HepG2 (cell line): ENCODE results near the gene AFF4. TPM values are rescaled to one million over a fixed set of nuclear protein-coding genes. Genes with fewer than 3 reads are reported as not detected.

Source experiments
- DNMT3B ChIP-seq: conservative IDR thresholded peaks from 2 replicates; pipeline ENCODE4 v1.6.1; 2016; ENCODE audit warnings: missing biosample characterization, control low read depth
- FIP1L1 ChIP-seq: fragments of 200-400 bp; formaldehyde crosslinking; IDR thresholded peaks from 2 replicates; pipeline ENCODE4 v1.6.1; 2018; ENCODE audit warnings: low read depth, mild to moderate bottlenecking, low read length, moderate library complexity, borderline replicate concordance; ENCODE audit not compliant: insufficient read depth
- GATAD1 ChIP-seq: IDR thresholded peaks from 2 replicates; pipeline ENCODE4 v1.6.1; 2016; ENCODE audit warnings: missing genetic modification reagents, missing compliant biosample characterization
- NFE2 ChIP-seq: sonication (generic); formaldehyde crosslinking; IDR thresholded peaks from 2 replicates; pipeline ENCODE4 v1.4.0; 2020; ENCODE audit warnings: missing genetic modification reagents
- RARG ChIP-seq: sonication (generic); formaldehyde crosslinking; IDR thresholded peaks from 2 replicates; pipeline ENCODE4 v1.4.0; 2020; ENCODE audit warnings: low read depth, mild to moderate bottlenecking, missing genetic modification reagents
- SALL1 ChIP-seq: sonication (generic); formaldehyde crosslinking; IDR thresholded peaks from 2 replicates; pipeline ENCODE4 v1.8.0; 2022; ENCODE audit warnings: mild to moderate bottlenecking, missing genetic modification reagents
- SOX6 ChIP-seq, 2 experiments: fragments of 450-650 bp in 1 of 2; sonication (generic) in 1 of 2; formaldehyde crosslinking in 1 of 2; IDR thresholded peaks; 2 replicates each; pipeline versions ENCODE4 v1.4.0 to v1.6.1; 2017 to 2020; ENCODE audit warnings: antibody characterized with exemption in 1 of 2, mild to moderate bottlenecking in 1 of 2, missing genetic modification reagents in 1 of 2
- SRSF4 ChIP-seq: fragments of 200-400 bp; formaldehyde crosslinking; IDR thresholded peaks from one replicate; pipeline ENCODE4 v1.6.1; 2018; ENCODE audit warnings: mild to moderate bottlenecking, low read depth, low read length, moderate library complexity; ENCODE audit not compliant: poor library complexity, severe bottlenecking
- THYN1 ChIP-seq: sonication (generic); formaldehyde crosslinking; IDR thresholded peaks from 2 replicates; pipeline ENCODE4 v1.8.1; 2023; ENCODE audit warnings: low read depth, mild to moderate bottlenecking, moderate library complexity, missing genetic modification reagents, borderline replicate concordance
- ZFP36 ChIP-seq: fragments of 150-350 bp; IDR thresholded peaks from 2 replicates; pipeline ENCODE4 v1.6.1; 2018; ENCODE audit warnings: borderline replicate concordance, low read length, low read depth; ENCODE audit not compliant: partially characterized antibody
- ZNF224 ChIP-seq: sonication (generic); formaldehyde crosslinking; IDR thresholded peaks from 2 replicates; pipeline ENCODE4 v1.5.0; 2020; ENCODE audit warnings: mild to moderate bottlenecking, missing genetic modification reagents
- ZNF331 ChIP-seq: sonication (generic); formaldehyde crosslinking; IDR thresholded peaks from 2 replicates; pipeline ENCODE4 v1.4.0; 2020; ENCODE audit warnings: missing genetic modification reagents
- ZNF510 ChIP-seq: sonication (generic); formaldehyde crosslinking; IDR thresholded peaks from 2 replicates; pipeline ENCODE4 v1.4.0; 2020; ENCODE audit warnings: low read depth, mild to moderate bottlenecking, missing genetic modification reagents
- ZNF530 ChIP-seq: sonication (generic); formaldehyde crosslinking; IDR thresholded peaks from 2 replicates; pipeline ENCODE4 v1.5.0; 2020; ENCODE audit warnings: low read depth, mild to moderate bottlenecking, missing genetic modification reagents
- ZNF563 ChIP-seq: sonication (generic); formaldehyde crosslinking; IDR thresholded peaks from 2 replicates; pipeline ENCODE4 v1.8.0; 2022; ENCODE audit warnings: mild to moderate bottlenecking, moderate library complexity, missing genetic modification reagents
- ZNF589 ChIP-seq: sonication (generic); formaldehyde crosslinking; conservative IDR thresholded peaks from 2 replicates; pipeline ENCODE4 v1.8.0; 2022; ENCODE audit warnings: mild to moderate bottlenecking, moderate library complexity, missing genetic modification reagents
- ZNF776 ChIP-seq: sonication (generic); formaldehyde crosslinking; IDR thresholded peaks from 2 replicates; pipeline ENCODE4 v1.4.0; 2020; ENCODE audit warnings: mild to moderate bottlenecking, missing genetic modification reagents
- ZSCAN21 ChIP-seq: sonication (generic); formaldehyde crosslinking; IDR thresholded peaks from 2 replicates; pipeline ENCODE4 v1.8.0; 2022; ENCODE audit warnings: mild to moderate bottlenecking, missing genetic modification reagents, moderate library complexity, borderline replicate concordance
- polyA plus RNA-seq, 8 experiments: library from polyadenylated mRNA; depleted of rRNA in 3 of 8; stranded (reverse) in 7 of 8; unstranded in 1 of 8; fragments of >200 nt; fragmentation: Illumina TruSeq in 4 of 8; extraction: Trizol in 4 of 8; gene quantifications; 2 replicates each; pipeline versions ENCODE4 v1.2.1 to v1.2.3, GENCODE V29; 2011 to 2016; ENCODE audit warnings: low read depth in 4 of 8, missing spikeins in 1 of 8, mixed read lengths in 1 of 8; ENCODE audit not compliant: insufficient read depth in 1 of 8
- total RNA-seq, 5 experiments: library from RNA; depleted of rRNA; stranded (reverse); fragments of >200 nt; fragmentation: Illumina TruSeq; extraction: Trizol; gene quantifications; 2 replicates each; pipeline ENCODE4 v1.2.3, GENCODE V29; 2016; ENCODE audit warnings: low read depth in 1 of 5
- TF ChIP-seq, protein P1 (sequence below): sonication (generic); formaldehyde crosslinking; IDR thresholded peaks from 2 replicates; pipeline ENCODE4 v1.4.0; 2020; ENCODE audit warnings: missing genetic modification reagents, borderline replicate concordance
- TF ChIP-seq, protein P2 (sequence below): sonication (generic); formaldehyde crosslinking; IDR thresholded peaks from 2 replicates; pipeline ENCODE4 v1.4.0; 2020; ENCODE audit warnings: mild to moderate bottlenecking, missing genetic modification reagents
- TF ChIP-seq, protein P3 (sequence below): sonication (generic); formaldehyde crosslinking; IDR thresholded peaks from 2 replicates; pipeline ENCODE4 v1.4.0; 2020; ENCODE audit warnings: missing genetic modification reagents

AFF4 gene
- total and polyA plus RNA-seq, 2 of the 13 experiments (the other 11 are each of a cell fraction or from before 2014, with no cell fraction given) = 22.1 to 25.5 TPM

DNA sequence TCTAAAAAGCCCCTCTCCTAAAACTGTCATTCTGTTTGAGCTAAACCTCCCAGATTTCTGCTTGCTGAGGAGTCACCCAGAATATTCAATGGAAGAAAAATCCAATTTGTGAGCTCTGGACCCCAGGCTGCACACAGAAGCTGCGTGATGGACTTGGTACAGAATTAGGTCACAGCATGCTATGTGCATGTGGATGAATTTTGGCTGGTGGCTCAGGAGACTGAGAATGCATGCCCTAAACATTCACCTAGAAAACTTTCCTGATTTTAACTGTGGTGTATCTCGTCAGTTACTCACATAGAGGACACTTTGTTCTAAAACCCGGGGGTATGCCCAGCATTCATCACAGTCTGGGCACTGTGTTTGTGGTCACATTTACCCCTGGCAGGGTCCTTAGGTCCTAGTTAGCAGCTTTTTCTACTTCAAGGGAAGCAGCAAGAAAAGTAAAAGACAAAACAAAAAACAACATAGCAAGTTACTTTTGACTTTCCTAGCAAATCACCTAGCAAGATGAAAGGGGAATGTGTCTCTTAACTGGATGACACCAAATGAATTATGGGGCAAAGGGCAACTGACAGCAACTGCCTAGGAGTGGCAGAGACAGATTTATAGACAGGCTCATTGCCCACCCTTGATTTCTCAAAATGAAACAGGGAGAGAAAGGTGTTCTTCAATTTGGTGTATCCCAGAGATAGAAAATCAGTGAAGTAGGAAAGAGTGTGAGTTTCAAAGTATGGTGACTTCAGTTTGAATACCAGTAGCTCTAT is 124.7 kb downstream of the AFF4 start (continued):
- TF ChIP-seq ZSCAN21 (CRISPR knock-in tag) (no peak; the same call in 1 of the 2 replicates), ZNF776 (CRISPR knock-in tag) (no peak), ZNF510 (CRISPR knock-in tag) (no peak), SALL1 (peak; percentile 20; the same call in 1 of the 2 replicates), ZNF331 (CRISPR knock-in tag) (no peak), THYN1 (no peak), ZNF563 (CRISPR knock-in tag) (no peak), RARG (no peak), DNMT3B (no peak), NFE2 (CRISPR knock-in tag) (no peak), ZNF224 (CRISPR knock-in tag) (no peak), ZFP36 (no peak), SRSF4 (no peak), FIP1L1 (no peak), GATAD1 (CRISPR knock-in tag) (no peak), ZNF589 (CRISPR knock-in tag) (no peak), ZNF530 (CRISPR knock-in tag) (no peak), SOX6 (IDR thresholded peaks at IDR 0.05) (no peak), SOX6 (CRISPR knock-in tag; IDR thresholded peaks at IDR 0.05) (0 out of 2 replicates have a peak, but pooled peaks have one; percentile 7)
- TF ChIP-seq, protein P1, sequence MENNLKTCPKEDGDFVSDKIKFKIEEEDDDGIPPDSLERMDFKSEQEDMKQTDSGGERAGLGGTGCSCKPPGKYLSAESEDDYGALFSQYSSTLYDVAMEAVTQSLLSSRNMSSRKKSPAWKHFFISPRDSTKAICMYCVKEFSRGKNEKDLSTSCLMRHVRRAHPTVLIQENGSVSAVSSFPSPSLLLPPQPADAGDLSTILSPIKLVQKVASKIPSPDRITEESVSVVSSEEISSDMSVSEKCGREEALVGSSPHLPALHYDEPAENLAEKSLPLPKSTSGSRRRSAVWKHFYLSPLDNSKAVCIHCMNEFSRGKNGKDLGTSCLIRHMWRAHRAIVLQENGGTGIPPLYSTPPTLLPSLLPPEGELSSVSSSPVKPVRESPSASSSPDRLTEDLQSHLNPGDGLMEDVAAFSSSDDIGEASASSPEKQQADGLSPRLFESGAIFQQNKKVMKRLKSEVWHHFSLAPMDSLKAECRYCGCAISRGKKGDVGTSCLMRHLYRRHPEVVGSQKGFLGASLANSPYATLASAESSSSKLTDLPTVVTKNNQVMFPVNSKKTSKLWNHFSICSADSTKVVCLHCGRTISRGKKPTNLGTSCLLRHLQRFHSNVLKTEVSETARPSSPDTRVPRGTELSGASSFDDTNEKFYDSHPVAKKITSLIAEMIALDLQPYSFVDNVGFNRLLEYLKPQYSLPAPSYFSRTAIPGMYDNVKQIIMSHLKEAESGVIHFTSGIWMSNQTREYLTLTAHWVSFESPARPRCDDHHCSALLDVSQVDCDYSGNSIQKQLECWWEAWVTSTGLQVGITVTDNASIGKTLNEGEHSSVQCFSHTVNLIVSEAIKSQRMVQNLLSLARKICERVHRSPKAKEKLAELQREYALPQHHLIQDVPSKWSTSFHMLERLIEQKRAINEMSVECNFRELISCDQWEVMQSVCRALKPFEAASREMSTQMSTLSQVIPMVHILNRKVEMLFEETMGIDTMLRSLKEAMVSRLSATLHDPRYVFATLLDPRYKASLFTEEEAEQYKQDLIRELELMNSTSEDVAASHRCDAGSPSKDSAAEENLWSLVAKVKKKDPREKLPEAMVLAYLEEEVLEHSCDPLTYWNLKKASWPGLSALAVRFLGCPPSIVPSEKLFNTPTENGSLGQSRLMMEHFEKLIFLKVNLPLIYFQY (CRISPR knock-in tag) = no peak
- TF ChIP-seq, protein P2, sequence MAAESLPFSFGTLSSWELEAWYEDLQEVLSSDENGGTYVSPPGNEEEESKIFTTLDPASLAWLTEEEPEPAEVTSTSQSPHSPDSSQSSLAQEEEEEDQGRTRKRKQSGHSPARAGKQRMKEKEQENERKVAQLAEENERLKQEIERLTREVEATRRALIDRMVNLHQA (CRISPR knock-in tag) = no peak
- TF ChIP-seq, protein P3, sequence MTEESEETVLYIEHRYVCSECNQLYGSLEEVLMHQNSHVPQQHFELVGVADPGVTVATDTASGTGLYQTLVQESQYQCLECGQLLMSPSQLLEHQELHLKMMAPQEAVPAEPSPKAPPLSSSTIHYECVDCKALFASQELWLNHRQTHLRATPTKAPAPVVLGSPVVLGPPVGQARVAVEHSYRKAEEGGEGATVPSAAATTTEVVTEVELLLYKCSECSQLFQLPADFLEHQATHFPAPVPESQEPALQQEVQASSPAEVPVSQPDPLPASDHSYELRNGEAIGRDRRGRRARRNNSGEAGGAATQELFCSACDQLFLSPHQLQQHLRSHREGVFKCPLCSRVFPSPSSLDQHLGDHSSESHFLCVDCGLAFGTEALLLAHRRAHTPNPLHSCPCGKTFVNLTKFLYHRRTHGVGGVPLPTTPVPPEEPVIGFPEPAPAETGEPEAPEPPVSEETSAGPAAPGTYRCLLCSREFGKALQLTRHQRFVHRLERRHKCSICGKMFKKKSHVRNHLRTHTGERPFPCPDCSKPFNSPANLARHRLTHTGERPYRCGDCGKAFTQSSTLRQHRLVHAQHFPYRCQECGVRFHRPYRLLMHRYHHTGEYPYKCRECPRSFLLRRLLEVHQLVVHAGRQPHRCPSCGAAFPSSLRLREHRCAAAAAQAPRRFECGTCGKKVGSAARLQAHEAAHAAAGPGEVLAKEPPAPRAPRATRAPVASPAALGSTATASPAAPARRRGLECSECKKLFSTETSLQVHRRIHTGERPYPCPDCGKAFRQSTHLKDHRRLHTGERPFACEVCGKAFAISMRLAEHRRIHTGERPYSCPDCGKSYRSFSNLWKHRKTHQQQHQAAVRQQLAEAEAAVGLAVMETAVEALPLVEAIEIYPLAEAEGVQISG = no peak; the same call in 1 of the 2 replicates
